Naive thymus-derived CD8-positive, alpha-beta T cell (primary cell): ENCODE data around the gene MCM3. TPM values are rescaled to one million over a fixed set of nuclear protein-coding genes. Genes with fewer than 3 reads are reported as not detected.

ENCODE experiments used
- ATAC-seq, 2 donors: fragments of 150-1000 bp; cut with Tn5 transposase in 1 of 2; sonication (Bioruptor Pico), chemical (Tn5 transposase) in 1 of 2; 1 replicate in 1 of 2; 2 replicates in 1 of 2; pipeline ENCODE4 v1.10.0; 2021; ENCODE audit warnings: mild to moderate bottlenecking in 2 of 2, moderate library complexity in 2 of 2
- POLR2A ChIA-PET: fragments of 350-600 bp; sonication (Branson Sonifier 250); formaldehyde crosslinking; loops from one replicate; lab custom pipeline; 2021; ENCODE audit warnings: antibody characterized with exemption; lab: Charles Lee
- DNase-seq, 10 donors: peaks; one replicate each; pipeline versions ENCODE4 v3.0.0 to v3.0.0-alpha.2; 2020 to 2022
- H3K27ac Mint-ChIP-seq, 10 donors: one replicate each; pipeline ENCODE4 v1.8.0; 2020 to 2022; ENCODE audit warnings: mild to moderate bottlenecking in 10 of 10, mixed read lengths in 10 of 10, moderate library complexity in 4 of 10, inconsistent platforms in 1 of 10
- H3K27me3 Mint-ChIP-seq, 5 donors: one replicate each; pipeline ENCODE4 v1.8.0; 2021 to 2022; ENCODE audit warnings: mixed read lengths in 5 of 5
- H3K36me3 Mint-ChIP-seq, 3 donors: one replicate each; pipeline ENCODE4 v1.8.0; 2020 to 2022; ENCODE audit warnings: mixed read lengths in 3 of 3, mild to moderate bottlenecking in 2 of 3, inconsistent platforms in 1 of 3
- H3K4me1 Mint-ChIP-seq, 4 donors: one replicate each; pipeline ENCODE4 v1.8.0; 2021 to 2022; ENCODE audit warnings: mixed read lengths in 4 of 4
- H3K4me3 Mint-ChIP-seq, 10 donors: one replicate each; pipeline ENCODE4 v1.8.0; 2020 to 2022; ENCODE audit warnings: mild to moderate bottlenecking in 10 of 10, mixed read lengths in 10 of 10, moderate library complexity in 6 of 10, inconsistent platforms in 1 of 10
- H3K9me3 Mint-ChIP-seq, 9 donors: one replicate each; pipeline ENCODE4 v1.8.0; 2020 to 2022; ENCODE audit warnings: mixed read lengths in 9 of 9, mild to moderate bottlenecking in 3 of 9, inconsistent platforms in 1 of 9, moderate library complexity in 1 of 9
- polyA plus RNA-seq, 3 donors: library from polyadenylated mRNA; unstranded; fragments of 300-500 nt; fragmentation: Illumina TruSeq; gene quantifications; one replicate each; pipeline ENCODE4 v1.2.3, GENCODE V29; 2021
- total RNA-seq, 8 experiments: library from RNA in 2 of 8; stranded (reverse) in 2 of 8; gene quantifications; one replicate each; pipeline ENCODE4 v1.2.3 and lab custom pipeline; 2021 to 2026

The MCM3 gene
- total and polyA plus RNA-seq, 5 experiments from 2014 or later = 45.5 to 63.5 (median 48.9) TPM

DNA sequence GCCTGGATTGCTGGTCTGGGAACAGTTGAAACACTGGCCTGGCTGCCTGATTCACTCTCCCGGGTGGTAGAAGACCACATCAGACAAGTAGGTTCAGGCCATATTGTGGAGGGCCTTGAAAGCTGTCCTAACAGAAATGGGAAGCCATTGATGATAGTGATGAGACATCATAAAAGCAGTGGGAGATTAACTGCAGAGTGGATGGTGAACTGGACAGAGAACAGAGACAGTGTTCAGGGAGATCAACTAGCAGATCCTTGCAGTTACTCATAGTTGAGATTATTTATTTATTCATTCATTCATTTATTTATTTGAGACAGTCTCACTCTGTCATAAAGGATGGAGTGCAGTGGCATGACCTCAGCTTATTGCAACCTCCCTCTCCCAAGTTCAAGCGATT lies 30.2 kb upstream of the MCM3 start:
- no peaks in the 10 kb centered on the region for H3K27me3 Mint-ChIP-seq
- POLR2A ChIA-PET = no interaction called here
- ATAC-seq = no peak
- DNase-seq = no peak
- H3K36me3 Mint-ChIP-seq = no peaks in the 10 kb centered on the region
- no peaks in the 10 kb centered on the region for H3K9me3 Mint-ChIP-seq
- peak overlapping the region in 2 of 10 donors; percentile 1 to 60 for H3K27ac Mint-ChIP-seq
- H3K4me3 Mint-ChIP-seq = no peak overlapping the region
- peaks cover 29 to 54% (median 42%) of the 10 kb centered on the region in 4 donors for H3K4me1 Mint-ChIP-seq

GRCh38 chr6:52312461-52312860 lies 27.9 kb upstream of the MCM3 start:
- ATAC-seq = no peak
- no peak for DNase-seq
- no peak overlapping the region for H3K4me3 Mint-ChIP-seq
- H3K27ac Mint-ChIP-seq = peak overlapping the region in 5 of 10 donors; percentile 11 to 84 (median 26)
- H3K4me1 Mint-ChIP-seq = peaks cover 37 to 61% (median 53%) of the 10 kb centered on the region in 4 donors
- no peaks in the 10 kb centered on the region for H3K27me3 Mint-ChIP-seq
- POLR2A ChIA-PET = interaction anchor here (0.7 to 3.6 kb wide), 4 partner anchors 9 to 50 kb away, joined by 3 to 16 read pairs (median 3); partner anchors contain the start of gene PAQR8
- H3K9me3 Mint-ChIP-seq = no peaks in the 10 kb centered on the region
- H3K36me3 Mint-ChIP-seq = no peaks in the 10 kb centered on the region

GRCh38 chr6:52310932-52311331 lies 26.4 kb upstream of the MCM3 start:
- H3K27me3 Mint-ChIP-seq = no peaks in the 10 kb centered on the region

DNA sequence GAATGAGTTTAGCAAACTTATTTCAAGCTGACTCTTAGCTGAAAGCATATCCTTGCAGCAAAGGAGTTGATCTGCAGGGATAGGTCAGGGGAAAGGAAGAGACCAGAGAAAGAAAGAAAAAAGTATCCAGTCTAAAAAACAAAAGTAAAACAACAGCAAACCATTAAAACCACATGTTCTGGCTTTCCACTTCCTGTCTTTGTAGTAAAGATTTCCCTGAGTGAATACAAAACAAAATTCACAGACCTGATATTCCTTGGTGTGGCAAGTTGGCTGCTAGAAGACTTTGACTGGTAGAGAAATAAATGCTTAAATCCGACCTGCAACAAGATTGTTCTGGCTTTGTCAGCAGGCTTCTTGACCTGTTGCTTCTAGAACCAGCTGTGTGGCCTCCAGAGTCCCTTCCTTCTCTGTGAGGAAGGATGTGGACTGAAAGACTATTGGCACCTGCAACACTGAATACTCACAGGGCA lies 23.4 kb upstream of the MCM3 start:
- POLR2A ChIA-PET = interaction anchor here (0.7 to 6.4 kb wide), 18 partner anchors 8 to 112 kb away, joined by 3 to 52 read pairs (median 4); partner anchors contain the start of genes EFHC1, MCM3 and PAQR8
- Mint-ChIP-seq H3K36me3 (no peaks in the 10 kb centered on the region), H3K4me1 (peaks cover 55 to 93% (median 90%) of the 10 kb centered on the region in 4 donors), H3K27ac (peak overlapping the region; percentile 91 to 99 (median 96)), H3K27me3 (no peaks in the 10 kb centered on the region), H3K9me3 (no peaks in the 10 kb centered on the region), H3K4me3 (peak overlapping the region; percentile 66 to 88 (median 82))
- ATAC-seq (peak; percentile 49 to 62), DNase-seq (peak in 4 of 10 donors; percentile 9 to 64 (median 60))

More at GRCh38 chr6:52310932-52311331, 26.4 kb upstream of the MCM3 start:
- H3K36me3 Mint-ChIP-seq = no peaks in the 10 kb centered on the region
- peaks cover 44 to 74% (median 66%) of the 10 kb centered on the region in 4 donors for H3K4me1 Mint-ChIP-seq
- ATAC-seq (no peak), DNase-seq (no peak)
- no peaks in the 10 kb centered on the region for H3K9me3 Mint-ChIP-seq
- H3K4me3 Mint-ChIP-seq = peak overlapping the region in 2 of 10 donors; percentile 30 to 40
- POLR2A ChIA-PET = interaction anchor here (0.9 to 5.0 kb wide), 5 partner anchors 11 to 52 kb away, joined by 3 to 36 read pairs (median 4); partner anchors contain the start of gene PAQR8
- H3K27ac Mint-ChIP-seq = peak overlapping the region in 8 of 10 donors; percentile 16 to 82 (median 55)

DNA sequence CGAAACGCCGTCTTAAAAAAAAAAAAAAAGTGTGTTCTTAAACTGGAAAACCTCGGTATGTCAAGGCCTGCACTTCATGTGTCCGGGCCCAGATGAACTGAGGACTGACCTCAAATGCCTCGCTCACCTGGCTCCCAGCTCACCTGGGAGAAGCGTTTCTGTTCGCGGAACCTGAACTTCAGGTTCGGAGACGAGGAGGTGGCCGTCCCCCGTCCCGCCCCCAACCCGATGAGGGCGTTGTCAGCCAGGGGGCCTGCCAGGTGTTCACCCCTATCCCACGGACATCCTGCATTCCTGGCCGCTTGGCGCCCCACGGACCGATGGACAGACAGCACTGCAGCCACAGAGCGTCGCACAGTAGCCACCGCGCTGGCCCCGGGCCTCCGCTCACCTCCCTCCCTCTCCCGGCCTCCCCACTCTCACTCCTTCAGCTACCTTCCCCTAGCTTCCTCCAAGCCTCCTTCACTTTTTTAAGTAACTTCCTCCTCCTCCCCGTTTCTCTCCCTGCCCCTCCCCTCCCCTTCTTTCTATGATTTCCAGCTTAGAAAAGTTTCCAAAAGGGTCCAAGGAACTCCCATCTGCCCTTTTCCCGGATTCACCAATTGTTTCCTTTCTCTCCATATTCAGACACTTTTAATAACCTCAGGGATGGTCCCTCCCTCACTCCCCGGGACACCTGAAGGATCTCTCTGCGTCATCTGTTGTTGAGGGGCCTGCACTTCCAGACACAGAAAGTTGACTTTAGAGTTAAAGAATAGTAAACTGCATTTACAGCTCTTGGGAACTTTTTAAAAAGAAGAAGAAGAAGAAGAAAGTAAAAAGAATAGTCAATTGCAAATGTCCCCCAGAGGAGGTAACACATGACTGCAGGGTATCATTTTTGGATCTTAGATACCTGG lies 22.7 kb upstream of the MCM3 start:
- Mint-ChIP-seq H3K36me3 (no peaks in the 10 kb centered on the region), H3K4me3 (peak overlapping the region; percentile 66 to 88 (median 82)), H3K27me3 (no peaks in the 10 kb centered on the region), H3K9me3 (no peaks in the 10 kb centered on the region), H3K4me1 (peaks cover 49 to 89% (median 88%) of the 10 kb centered on the region in 4 donors), H3K27ac (peak overlapping the region; percentile 91 to 99 (median 96))
- ATAC-seq (peak in 1 of 2 donors; percentile 18), DNase-seq (no peak)
- POLR2A ChIA-PET = interaction anchor here (0.6 to 6.4 kb wide), 18 partner anchors 8 to 112 kb away, joined by 3 to 52 read pairs (median 4); partner anchors contain the start of genes EFHC1, MCM3 and PAQR8

DNA sequence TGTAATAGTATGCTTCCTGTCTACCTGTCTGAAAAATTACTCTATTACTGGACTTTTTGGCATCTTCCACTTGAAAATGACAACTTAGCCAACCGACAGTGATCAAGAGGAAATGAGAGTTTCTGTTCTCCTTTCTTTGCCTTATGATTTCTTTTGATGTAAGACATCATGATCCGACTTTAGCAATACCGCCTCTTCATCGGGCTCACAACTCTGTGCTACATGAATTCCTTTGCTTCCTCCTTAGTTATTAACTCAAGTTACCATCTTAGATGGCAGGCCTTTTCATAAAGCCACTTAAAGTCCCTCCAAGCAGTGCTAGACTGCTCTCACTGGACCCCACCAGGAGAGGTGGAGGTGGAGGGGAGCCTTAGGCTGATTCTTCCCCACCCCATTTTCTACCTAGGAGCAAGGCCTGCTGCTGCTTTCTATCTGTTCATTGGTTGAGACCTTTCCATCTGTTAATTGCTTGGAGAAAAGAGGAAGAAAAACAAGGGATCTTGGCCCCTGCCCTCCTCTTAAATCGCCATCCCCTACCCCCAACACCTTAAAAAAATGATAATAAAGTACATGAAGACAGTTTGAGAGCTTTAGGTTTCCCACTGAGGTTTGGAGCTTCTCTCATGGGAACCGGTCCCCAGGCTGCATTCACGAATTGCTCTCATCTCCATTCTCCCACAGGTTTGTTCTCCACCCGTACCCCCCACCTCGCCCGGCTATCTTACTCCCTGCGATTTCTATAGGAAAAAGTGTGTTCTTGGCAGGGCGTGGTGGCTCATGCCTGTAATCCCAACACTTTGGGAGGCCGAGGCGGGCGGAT lies 21.6 kb upstream of the MCM3 start:
- POLR2A ChIA-PET = interaction anchor here (0.6 to 6.4 kb wide), 11 partner anchors 10 to 94 kb away, joined by 3 to 52 read pairs (median 5); partner anchors contain the start of genes MCM3 and PAQR8
- no peaks in the 10 kb centered on the region for H3K36me3 Mint-ChIP-seq
- H3K27ac Mint-ChIP-seq = peak overlapping the region; percentile 91 to 99 (median 95)
- DNase-seq (peak in 2 of 10 donors; percentile 31 to 36), ATAC-seq (peak; percentile 24 to 35)
- peaks cover 0 to 4% (median 0%) of the 10 kb centered on the region in 9 donors for H3K9me3 Mint-ChIP-seq
- H3K27me3 Mint-ChIP-seq = no peaks in the 10 kb centered on the region
- H3K4me3 Mint-ChIP-seq = peak overlapping the region; percentile 44 to 84 (median 73)
- peaks cover 47 to 82% (median 80%) of the 10 kb centered on the region in 4 donors for H3K4me1 Mint-ChIP-seq

GRCh38 chr6:52305411-52305810 lies 20.9 kb upstream of the MCM3 start:
- H3K9me3 Mint-ChIP-seq = peaks cover 0 to 10% (median 0%) of the 10 kb centered on the region in 9 donors

DNA sequence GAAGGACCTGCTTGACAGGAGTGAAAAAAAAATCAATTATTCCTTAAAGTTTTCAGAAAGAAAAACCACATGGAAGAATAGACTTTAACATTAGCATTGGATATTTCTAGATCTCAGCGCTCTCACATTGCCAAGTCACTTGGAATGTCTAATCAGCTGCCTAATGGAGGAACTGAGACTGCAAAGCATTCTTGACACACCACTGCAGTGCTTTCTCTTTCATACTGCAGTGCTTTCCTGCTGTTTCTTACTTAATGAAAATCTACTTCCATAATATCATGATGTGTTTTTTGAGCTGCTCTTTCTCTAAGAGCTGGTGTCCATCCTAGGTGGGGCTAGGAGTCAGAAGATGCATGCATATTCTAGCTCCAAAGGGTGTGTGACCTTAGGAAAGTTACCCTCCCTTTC lies 20.4 kb upstream of the MCM3 start:
- H3K4me3 Mint-ChIP-seq = peak overlapping the region; percentile 46 to 84 (median 76)
- peak; percentile 19 to 24 for ATAC-seq
- POLR2A ChIA-PET = interaction anchor here (0.8 to 6.4 kb wide), 9 partner anchors 10 to 95 kb away, joined by 3 to 52 read pairs (median 4); partner anchors contain the start of genes MCM3 and PAQR8
- DNase-seq = peak in 1 of 10 donors; percentile 16
- H3K36me3 Mint-ChIP-seq = no peaks in the 10 kb centered on the region
- peaks cover 0 to 10% (median 0%) of the 10 kb centered on the region in 9 donors for H3K9me3 Mint-ChIP-seq
- H3K4me1 Mint-ChIP-seq = peaks cover 46 to 78% (median 74%) of the 10 kb centered on the region in 4 donors
- H3K27me3 Mint-ChIP-seq = no peaks in the 10 kb centered on the region
- H3K27ac Mint-ChIP-seq = peak overlapping the region; percentile 91 to 99 (median 95)

More at GRCh38 chr6:52305411-52305810, 20.9 kb upstream of the MCM3 start:
- Mint-ChIP-seq H3K36me3 (no peaks in the 10 kb centered on the region), H3K4me1 (peaks cover 48 to 82% (median 78%) of the 10 kb centered on the region in 4 donors), H3K27me3 (no peaks in the 10 kb centered on the region), H3K27ac (peak overlapping the region; percentile 91 to 99 (median 95)), H3K4me3 (peak overlapping the region; percentile 46 to 84 (median 76))
- ATAC-seq (peak in 1 of 2 donors; percentile 29), DNase-seq (peak in 1 of 10 donors; percentile 5)
- POLR2A ChIA-PET = interaction anchor here (0.8 to 6.4 kb wide), 9 partner anchors 10 to 95 kb away, joined by 3 to 52 read pairs (median 4); partner anchors contain the start of genes MCM3 and PAQR8

- Mint-ChIP-seq H3K9me3 (peaks cover 0 to 10% (median 0%) of the 10 kb centered on the region in 9 donors), H3K27me3 (no peaks in the 10 kb centered on the region), H3K27ac (peak overlapping the region; percentile 47 to 99 (median 78)), H3K4me3 (peak overlapping the region in 6 of 10 donors; percentile 4 to 32 (median 18)), H3K4me1 (peaks cover 43 to 71% (median 64%) of the 10 kb centered on the region in 4 donors), H3K36me3 (no peaks in the 10 kb centered on the region)
- POLR2A ChIA-PET = interaction anchor here (0.6 to 6.4 kb wide), 8 partner anchors 9 to 120 kb away, joined by 3 to 52 read pairs (median 4); partner anchors contain the start of gene PAQR8
- DNase-seq = no peak
- no peak for ATAC-seq
These were observed 18.6 kb upstream of the MCM3 start for GRCh38 chr6:52303178-52303577.

- Mint-ChIP-seq H3K27ac (peak overlapping the region in 5 of 10 donors; percentile 9 to 69 (median 31)), H3K27me3 (no peaks in the 10 kb centered on the region), H3K9me3 (peaks cover 0 to 10% (median 0%) of the 10 kb centered on the region in 9 donors), H3K4me3 (no peak overlapping the region), H3K36me3 (peaks cover 0 to 1% (median 0%) of the 10 kb centered on the region in 3 donors), H3K4me1 (peaks cover 36 to 73% (median 64%) of the 10 kb centered on the region in 4 donors)
- DNase-seq (no peak), ATAC-seq (no peak)
- POLR2A ChIA-PET = interaction anchor here (3.9 kb wide), 1 partner anchor 7 kb away, joined by 20 read pairs; no protein-coding TSS in a partner anchor
These were observed 16.8 kb upstream of the MCM3 start for GRCh38 chr6:52301326-52301725.

DNA sequence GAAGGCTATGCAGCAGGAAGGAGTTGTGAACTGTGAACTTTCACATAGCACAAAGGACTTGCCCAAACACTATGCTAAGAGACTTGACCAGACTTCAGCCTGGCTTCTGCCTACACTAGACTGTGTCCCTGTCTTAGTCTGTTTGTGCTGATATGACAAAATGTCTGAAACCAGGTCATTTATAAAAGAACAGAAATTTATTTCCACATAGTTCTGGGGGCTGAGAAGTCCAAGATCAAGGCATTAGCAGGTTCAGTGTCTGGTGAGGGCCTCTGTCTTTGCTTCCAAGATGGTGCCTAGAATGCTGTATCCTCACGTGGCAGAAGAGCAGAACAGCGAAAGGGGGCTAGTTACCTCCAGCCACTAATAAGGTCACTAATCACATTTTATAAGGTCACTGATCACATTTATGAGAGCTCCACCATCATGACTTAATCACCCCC lies 16.0 kb upstream of the MCM3 start:
- ATAC-seq = no peak
- Mint-ChIP-seq H3K4me1 (peaks cover 29 to 73% (median 61%) of the 10 kb centered on the region in 4 donors), H3K36me3 (peaks cover 0 to 1% (median 0%) of the 10 kb centered on the region in 3 donors), H3K27me3 (no peaks in the 10 kb centered on the region), H3K4me3 (no peak overlapping the region), H3K9me3 (peaks cover 0 to 10% (median 0%) of the 10 kb centered on the region in 9 donors), H3K27ac (no peak overlapping the region)
- DNase-seq = no peak
- POLR2A ChIA-PET = interaction anchor here (3.9 kb wide), 1 partner anchor 8 kb away, joined by 20 read pairs; no protein-coding TSS in a partner anchor
